ENCODE measurements around the gene EXOSC5. TPM values are rescaled to one million over a fixed set of nuclear protein-coding genes. Genes with fewer than 3 reads are reported as not detected.

Gene EXOSC5
- polyA plus RNA-seq, 1 of the 3 experiments (the other 2 are of a cell fraction): 74.1 TPM

- Histone ChIP-seq H3K4me3 (ENCODE audit: low read depth in 2 of 2, low read length in 1 of 2) (peak overlapping the region; percentile 65 to 99; a peak in 3 of 4 replicates), H3K4me2 (peak overlapping the region; percentile 99; the same call in 1 of the 2 replicates), H3K36me3 (replicated peaks in 1 of 2; ENCODE audit: control insufficient read depth in 1 of 2, insufficient read depth in 2 of 2, low read length in 1 of 2) (peaks cover 0 to 6% of the 10 kb centered on the region in 2 experiments), H3K27ac (ENCODE audit: low read depth in 2 of 2, low read length in 1 of 2) (peak overlapping the region in 1 of 2 experiments; percentile 79; a peak in 2 of 4 replicates), H3K9me2 (no peaks in the 10 kb centered on the region), H3F3A (replicated peaks; ENCODE audit: insufficient read depth) (peaks cover 9% of the 10 kb centered on the region), H3K79me2 (ENCODE audit: insufficient read depth) (peaks cover 42% of the 10 kb centered on the region), H3K9me3 (no peaks in the 10 kb centered on the region), H3K9ac (no peak overlapping the region), H3K27me3 (ENCODE audit: insufficient read depth) (no peaks in the 10 kb centered on the region), H3K4me1 (ENCODE audit: control insufficient read depth in 1 of 2, insufficient read depth in 2 of 2, low read depth in 1 of 2, low read length in 1 of 2) (peaks cover 0 to 34% of the 10 kb centered on the region in 2 experiments; a peak in 2 of 4 replicates), H4K20me1 (ENCODE audit: insufficient read depth) (peaks cover 38% of the 10 kb centered on the region), H2AFZ (ENCODE audit: low read depth) (no peak overlapping the region)
- 82% methylated on average over 6 of the region's 23 CpGs for WGBS (ENCODE audit: low lambda C conversion rate)
- no peak for DNase-seq
- TF ChIP-seq MXI1 (IDR thresholded peaks at IDR 0.05; ENCODE audit: low read depth, low read length): no peak
- no peak for TF ChIP-seq REST (IDR thresholded peaks at IDR 0.05; ENCODE audit: low read depth, low read length)
- no peak for TF ChIP-seq RXRA (IDR thresholded peaks at IDR 0.05; ENCODE audit: borderline replicate concordance, low read depth)
- ChIA-PET CTCF (interaction anchor here (0.6 to 3.6 kb wide), 7 partner anchors 9 to 150 kb away, joined by 3 to 15 read pairs (median 5); partner anchors contain the start of genes B9D2, CCDC97 and HNRNPUL1), POLR2A (no interaction called here)
Observed at GRCh38 chr19:41354343-41354953, 42.7 kb downstream of the EXOSC5 start.

- H2AFZ ChIP-seq (ENCODE audit: low read depth): no peak within 1 kb of the TSS
- H3F3A ChIP-seq (replicated peaks; ENCODE audit: insufficient read depth): peaks cover 9% of the 10 kb centered on the region
- H3K4me2 ChIP-seq: peak within 1 kb of the TSS; percentile 99
- H3K27me3 ChIP-seq (ENCODE audit: insufficient read depth): no peaks in the 10 kb centered on the region
- CTCF ChIA-PET: interaction anchor here (0.6 to 3.6 kb wide), 16 partner anchors 9 to 151 kb away, joined by 3 to 29 read pairs (median 6); partner anchors contain the start of gene B9D2
- H3K4me3 ChIP-seq (ENCODE audit: low read depth in 2 of 2, low read length in 1 of 2): peak within 1 kb of the TSS; percentile 65 to 99
- POLR2A ChIA-PET: interaction anchor here (1.6 kb wide), 1 partner anchor 10 kb away, joined by 4 read pairs; the partner anchor contains the start of gene B9D2
- peak; percentile 96 for DNase-seq
- H3K9me2 ChIP-seq: no peaks in the 10 kb centered on the region
- peaks cover 45% of the 10 kb centered on the region for H4K20me1 ChIP-seq (ENCODE audit: insufficient read depth)
- H3K9ac ChIP-seq: peak within 1 kb of the TSS; percentile 92
- no peaks in the 10 kb centered on the region for H3K9me3 ChIP-seq
- H3K36me3 ChIP-seq (replicated peaks in 1 of 2; ENCODE audit: control insufficient read depth in 1 of 2, insufficient read depth in 2 of 2, low read length in 1 of 2): peaks cover 0 to 13% of the 10 kb centered on the region in 2 experiments
- WGBS (ENCODE audit: low lambda C conversion rate): under 1% methylated on average over 38 of the region's 78 CpGs
- peak within 1 kb of the TSS; percentile 11 to 79 for H3K27ac ChIP-seq (ENCODE audit: low read depth in 2 of 2, low read length in 1 of 2)
- peaks cover 0 to 34% of the 10 kb centered on the region in 2 experiments; a peak in 2 of 4 replicates for H3K4me1 ChIP-seq (ENCODE audit: control insufficient read depth in 1 of 2, insufficient read depth in 2 of 2, low read depth in 1 of 2, low read length in 1 of 2)
- H3K79me2 ChIP-seq (ENCODE audit: insufficient read depth): peaks cover 49% of the 10 kb centered on the region
- TF ChIP-seq TAF1 (IDR thresholded peaks at IDR 0.05; ENCODE audit: borderline replicate concordance, low read depth, low read length): peak; percentile 40
- TF ChIP-seq USF1 (IDR thresholded peaks at IDR 0.05; ENCODE audit: borderline replicate concordance, low read depth): no peak
- no peak for TF ChIP-seq TEAD4 (IDR thresholded peaks at IDR 0.05; ENCODE audit: borderline replicate concordance, insufficient read depth)
- TF ChIP-seq PBX3 (IDR thresholded peaks at IDR 0.05): peak; percentile 12; the same call in 1 of the 2 replicates
- TF ChIP-seq EZH2phosphoT487 (IDR thresholded peaks at IDR 0.05; ENCODE audit: borderline replicate concordance, low read depth): no peak
- TF ChIP-seq NFIC (IDR thresholded peaks at IDR 0.05; ENCODE audit: borderline replicate concordance): peak; percentile 14; the same call in 1 of the 2 replicates
- TF ChIP-seq RAD21 (IDR thresholded peaks at IDR 0.05; ENCODE audit: low read length): peak; percentile 52
- TF ChIP-seq NRF1 (IDR thresholded peaks at IDR 0.05; ENCODE audit: low read depth, low read length): no peak
- TF ChIP-seq ZBTB33 (IDR thresholded peaks at IDR 0.05; ENCODE audit: borderline replicate concordance, low read depth): peak; percentile 91
- TF ChIP-seq TCF12 (IDR thresholded peaks at IDR 0.05): peak; percentile 36; the same call in 1 of the 2 replicates
- peak; percentile 13; the same call in 1 of the 2 replicates for TF ChIP-seq MAX (IDR thresholded peaks at IDR 0.05; ENCODE audit: low read depth)
Observed at GRCh38 chr19:41353466-41354342, 43.5 kb downstream of the EXOSC5 start, which contains the start of gene TGFB1. TSS of gene TGFB1 (minus strand) at chr19:41353922. CDS start at chr19:41353044, 878 bp downstream.

Data from SK-N-SH (cell line).